HG02943 (cell line): Measurements from ENCODE around the gene ZNF41.

Source experiments
- ATAC-seq: cut with Tn5 transposase; IDR thresholded peaks from one replicate; pipeline ENCODE4 v1.9.1; 2021; ENCODE audit warnings: mild to moderate bottlenecking, low read depth, moderate library complexity; ENCODE audit not compliant: unreplicated experiment

ZNF41 gene

GRCh38 chrX:47420962-47421361, 62.1 kb downstream of the ZNF41 start:
- no peak for ATAC-seq

GRCh38 chrX:47420265-47420664, 62.8 kb downstream of the ZNF41 start:
- no peak for ATAC-seq

GRCh38 chrX:47413179-47413594, 69.8 kb downstream of the ZNF41 start:
- no peak for ATAC-seq
